ENCODE measurements around the gene ZC3H7B.

Gene ZC3H7B

GRCh38 chr22:41362615-41363014 lies 61.3 kb downstream of the ZC3H7B start:
- H3K4me3 ChIP-seq (ENCODE audit: low read length, poor library complexity, severe bottlenecking), result no peak overlapping the region
- H3K9me3 ChIP-seq (ENCODE audit: insufficient read depth, low read depth, low read length), result no peaks in the 10 kb centered on the region
- H4K20me1 ChIP-seq (ENCODE audit: insufficient read depth, low read length, poor library complexity, severe bottlenecking), result no peaks in the 10 kb centered on the region
- no peak overlapping the region for H3K9ac ChIP-seq (ENCODE audit: low read depth, low read length, poor library complexity, severe bottlenecking)
- H3K79me2 ChIP-seq (ENCODE audit: insufficient read depth, low read length), result no peaks in the 10 kb centered on the region
- H2AFZ ChIP-seq (ENCODE audit: low read length), result no peak overlapping the region
- no peaks in the 10 kb centered on the region for H3F3A ChIP-seq (ENCODE audit: low read depth)
- H3K27me3 ChIP-seq (ENCODE audit: insufficient read depth, low read length, poor library complexity, severe bottlenecking), result no peaks in the 10 kb centered on the region
- no peaks in the 10 kb centered on the region for H3K9me2 ChIP-seq (replicated peaks; ENCODE audit: low read depth, low read length)
- H3K36me3 ChIP-seq (ENCODE audit: insufficient read depth, low read length), result peaks cover 10% of the 10 kb centered on the region; the same call in 1 of the 2 replicates
- no peaks in the 10 kb centered on the region for H3K4me1 ChIP-seq (ENCODE audit: insufficient read depth, low read length, poor library complexity, severe bottlenecking)
- TF ChIP-seq EZH2phosphoT487 (IDR thresholded peaks at IDR 0.05; ENCODE audit: borderline replicate concordance), result no peak
- no peak for TF ChIP-seq CTCF (conservative IDR thresholded peaks at IDR 0.05; ENCODE audit: low read length)
- H3K4me2 ChIP-seq (ENCODE audit: low read depth, low read length, poor library complexity, severe bottlenecking), result no peak overlapping the region

- Histone ChIP-seq H3K4me2 (ENCODE audit: low read depth, low read length, poor library complexity, severe bottlenecking) (no peak overlapping the region), H3K79me2 (ENCODE audit: insufficient read depth, low read length) (no peaks in the 10 kb centered on the region), H3K4me1 (ENCODE audit: insufficient read depth, low read length, poor library complexity, severe bottlenecking) (no peaks in the 10 kb centered on the region)
Measured at GRCh38 chr22:41364233-41364632, 62.9 kb downstream of the ZC3H7B start.

GRCh38 chr22:41364955-41365354 lies 63.6 kb downstream of the ZC3H7B start:
- H3K27me3 ChIP-seq (ENCODE audit: insufficient read depth, low read length, poor library complexity, severe bottlenecking), result no peaks in the 10 kb centered on the region
- H3K4me1 ChIP-seq (ENCODE audit: insufficient read depth, low read length, poor library complexity, severe bottlenecking), result no peaks in the 10 kb centered on the region
- H2AFZ ChIP-seq (ENCODE audit: low read length), result no peak overlapping the region
- H3K9me2 ChIP-seq (replicated peaks; ENCODE audit: low read depth, low read length), result no peaks in the 10 kb centered on the region
- H3K4me2 ChIP-seq (ENCODE audit: low read depth, low read length, poor library complexity, severe bottlenecking), result no peak overlapping the region
- H3F3A ChIP-seq (ENCODE audit: low read depth), result no peaks in the 10 kb centered on the region
- no peaks in the 10 kb centered on the region for H4K20me1 ChIP-seq (ENCODE audit: insufficient read depth, low read length, poor library complexity, severe bottlenecking)
- H3K79me2 ChIP-seq (ENCODE audit: insufficient read depth, low read length), result no peaks in the 10 kb centered on the region
- H3K4me3 ChIP-seq (ENCODE audit: low read length, poor library complexity, severe bottlenecking), result no peak overlapping the region
- TF ChIP-seq CTCF (conservative IDR thresholded peaks at IDR 0.05; ENCODE audit: low read length) (no peak), EZH2phosphoT487 (IDR thresholded peaks at IDR 0.05; ENCODE audit: borderline replicate concordance) (no peak)
- no peak overlapping the region for H3K9ac ChIP-seq (ENCODE audit: low read depth, low read length, poor library complexity, severe bottlenecking)
- no peaks in the 10 kb centered on the region for H3K36me3 ChIP-seq (ENCODE audit: insufficient read depth, low read length)
- no peaks in the 10 kb centered on the region for H3K9me3 ChIP-seq (ENCODE audit: insufficient read depth, low read depth, low read length)

More at GRCh38 chr22:41364233-41364632, 62.9 kb downstream of the ZC3H7B start:
- no peak overlapping the region for H3K9ac ChIP-seq (ENCODE audit: low read depth, low read length, poor library complexity, severe bottlenecking)
- H3K4me3 ChIP-seq (ENCODE audit: low read length, poor library complexity, severe bottlenecking), result no peak overlapping the region
- H4K20me1 ChIP-seq (ENCODE audit: insufficient read depth, low read length, poor library complexity, severe bottlenecking), result no peaks in the 10 kb centered on the region
- no peaks in the 10 kb centered on the region for H3K9me3 ChIP-seq (ENCODE audit: insufficient read depth, low read depth, low read length)
- no peaks in the 10 kb centered on the region for H3F3A ChIP-seq (ENCODE audit: low read depth)
- no peaks in the 10 kb centered on the region for H3K27me3 ChIP-seq (ENCODE audit: insufficient read depth, low read length, poor library complexity, severe bottlenecking)
- no peaks in the 10 kb centered on the region for H3K36me3 ChIP-seq (ENCODE audit: insufficient read depth, low read length)
- TF ChIP-seq EZH2phosphoT487 (IDR thresholded peaks at IDR 0.05; ENCODE audit: borderline replicate concordance), result no peak
- no peak for TF ChIP-seq CTCF (conservative IDR thresholded peaks at IDR 0.05; ENCODE audit: low read length)
- H3K9me2 ChIP-seq (replicated peaks; ENCODE audit: low read depth, low read length), result no peaks in the 10 kb centered on the region
- no peak overlapping the region for H2AFZ ChIP-seq (ENCODE audit: low read length)
